HEK293 (cell line): ENCODE measurements around the gene DDX10.
A peak's percentile ranks its signal among the peaks of the same experiment; 100 is the strongest.

ENCODE experiments used
- CTCF ChIA-PET: fragments of 350-600 bp; formaldehyde crosslinking; extraction: SDS; loops from one replicate; lab custom pipeline; 2021; ENCODE audit warnings: antibody characterized with exemption; lab: Yijun Ruan, JAX
- POLR2A ChIA-PET: fragments of 300-600 bp; formaldehyde crosslinking; extraction: SDS; loops from one replicate; lab custom pipeline; 2020; ENCODE audit warnings: antibody characterized with exemption, inconsistent platforms; lab: Yijun Ruan, JAX
- H3K27ac ChIP-seq: fragments of 200-500 bp; sonication (Bioruptor generic); 2 replicates; pipeline ENCODE4 v1.5.1; 2014; ENCODE audit warnings: low read depth, low read length, control low read depth, inconsistent platforms; ENCODE audit errors: extremely low read depth
- H3K36me3 ChIP-seq, 2 experiments: fragments of 200-500 bp in 1 of 2; sonication (Bioruptor generic) in 1 of 2; 1 replicate in 1 of 2; 2 replicates in 1 of 2; pipeline ENCODE4 v1.5.1; 2014 to 2017; ENCODE audit warnings: inconsistent platforms in 2 of 2, low read length in 2 of 2; ENCODE audit not compliant: control insufficient read depth in 2 of 2, insufficient read depth in 1 of 2
- H3K4me1 ChIP-seq: fragments of 200-500 bp; sonication (Bioruptor generic); 2 replicates; pipeline ENCODE4 v1.5.1; 2014; ENCODE audit warnings: mild to moderate bottlenecking, low read length, inconsistent platforms; ENCODE audit not compliant: control insufficient read depth, insufficient read depth
- H3K4me3 ChIP-seq: 2 replicates; pipeline ENCODE4 v1.5.1; 2011; ENCODE audit warnings: low read depth, mild to moderate bottlenecking, control low read depth, low read length, moderate library complexity
- H3K9me3 ChIP-seq: fragments of 200-500 bp; sonication (Bioruptor generic); 2 replicates; pipeline ENCODE4 v1.5.1; 2014; ENCODE audit warnings: low read depth, low read length, inconsistent platforms; ENCODE audit not compliant: control insufficient read depth, insufficient read depth
- GFI1B ChIP-seq: fragments of 450-650 bp; formaldehyde crosslinking; IDR thresholded peaks from 2 replicates; pipeline ENCODE4 v1.5.1; 2016; ENCODE audit warnings: missing biosample characterization, missing genetic modification characterization
- GLIS2 ChIP-seq: fragments of 450-650 bp; formaldehyde crosslinking; IDR thresholded peaks from 2 replicates; pipeline ENCODE4 v1.5.1; 2016; ENCODE audit warnings: missing biosample characterization, missing genetic modification characterization
- KLF1 ChIP-seq: fragments of 450-650 bp; formaldehyde crosslinking; IDR thresholded peaks from 2 replicates; pipeline ENCODE4 v1.5.1; 2016; ENCODE audit warnings: missing biosample characterization, missing genetic modification characterization
- KLF7 ChIP-seq: fragments of 450-650 bp; formaldehyde crosslinking; IDR thresholded peaks from 2 replicates; pipeline ENCODE4 v1.5.1; 2016; ENCODE audit warnings: missing biosample characterization, missing genetic modification characterization, borderline replicate concordance
- PRDM1 ChIP-seq: fragments of 450-650 bp; formaldehyde crosslinking; IDR thresholded peaks from 2 replicates; pipeline ENCODE4; 2016; ENCODE audit warnings: missing biosample characterization, missing genetic modification characterization
- ZBTB48 ChIP-seq: fragments of 450-650 bp; formaldehyde crosslinking; IDR thresholded peaks from 2 replicates; pipeline ENCODE4 v1.5.1; 2016; ENCODE audit warnings: missing biosample characterization, missing genetic modification characterization
- ZFP69B ChIP-seq: fragments of 450-650 bp; formaldehyde crosslinking; IDR thresholded peaks from 2 replicates; pipeline ENCODE4 v1.5.1; 2016; ENCODE audit warnings: missing biosample characterization, missing genetic modification characterization
- ZNF169 ChIP-seq: fragments of 450-650 bp; formaldehyde crosslinking; IDR thresholded peaks from 2 replicates; pipeline ENCODE4 v1.5.1; 2016; ENCODE audit warnings: missing biosample characterization, missing genetic modification characterization
- ZNF184 ChIP-seq: fragments of 450-650 bp; IDR thresholded peaks from 2 replicates; pipeline ENCODE4 v1.5.1; 2018; ENCODE audit warnings: missing biosample characterization, mild to moderate bottlenecking, missing genetic modification characterization
- ZNF302 ChIP-seq: fragments of 450-650 bp; formaldehyde crosslinking; IDR thresholded peaks from 2 replicates; pipeline ENCODE4 v1.5.1; 2016; ENCODE audit warnings: missing biosample characterization, missing genetic modification characterization, low read depth
- ZNF366 ChIP-seq: fragments of 450-650 bp; formaldehyde crosslinking; conservative IDR thresholded peaks from 2 replicates; pipeline ENCODE4 v1.5.1; 2016; ENCODE audit warnings: missing biosample characterization, missing genetic modification characterization
- ZNF394 ChIP-seq: fragments of 450-650 bp; formaldehyde crosslinking; IDR thresholded peaks from 2 replicates; pipeline ENCODE4 v1.5.1; 2016; ENCODE audit warnings: missing biosample characterization, missing genetic modification characterization, mild to moderate bottlenecking, moderate library complexity, borderline replicate concordance
- ZNF416 ChIP-seq: fragments of 450-650 bp; formaldehyde crosslinking; IDR thresholded peaks from 2 replicates; pipeline ENCODE4 v1.5.1; 2016; ENCODE audit warnings: missing biosample characterization, missing genetic modification characterization
- ZNF544 ChIP-seq: fragments of 450-650 bp; formaldehyde crosslinking; IDR thresholded peaks from 2 replicates; pipeline ENCODE4 v1.5.0; 2017; ENCODE audit warnings: missing biosample characterization, missing genetic modification characterization
- ZNF629 ChIP-seq: fragments of 450-650 bp; formaldehyde crosslinking; IDR thresholded peaks from 2 replicates; pipeline ENCODE4 v1.5.1; 2017; ENCODE audit warnings: missing biosample characterization, missing genetic modification characterization
- ZNF654 ChIP-seq: fragments of 450-650 bp; formaldehyde crosslinking; IDR thresholded peaks from 2 replicates; pipeline ENCODE4 v1.5.1; 2016; ENCODE audit warnings: low read depth, missing biosample characterization, missing genetic modification characterization
- ZXDB ChIP-seq: fragments of 450-650 bp; formaldehyde crosslinking; IDR thresholded peaks from 2 replicates; pipeline ENCODE4 v1.5.1; 2016; ENCODE audit warnings: missing biosample characterization, missing genetic modification characterization
- TF ChIP-seq, protein P1 (sequence below): fragments of 450-650 bp; formaldehyde crosslinking; IDR thresholded peaks from 2 replicates; pipeline ENCODE4 v1.5.1; 2016; ENCODE audit warnings: missing biosample characterization, missing genetic modification characterization
- TF ChIP-seq, protein P2 (sequence below): sonication (generic); formaldehyde crosslinking; IDR thresholded peaks from 2 replicates; pipeline ENCODE4 v1.8.1; 2022; ENCODE audit warnings: mild to moderate bottlenecking, moderate library complexity, missing genetic modification reagents
- TF ChIP-seq, protein P3 (sequence below): fragments of 450-650 bp; formaldehyde crosslinking; optimal IDR thresholded peaks from 2 replicates; pipeline ENCODE3; 2016; ENCODE audit warnings: missing biosample characterization, mild to moderate bottlenecking, missing genetic modification characterization
- TF ChIP-seq, protein P4 (sequence below): fragments of 450-650 bp; formaldehyde crosslinking; IDR thresholded peaks from 2 replicates; pipeline ENCODE4 v1.5.1; 2017; ENCODE audit warnings: missing biosample characterization, missing genetic modification characterization
- TF ChIP-seq, protein P5 (sequence below): fragments of 450-650 bp; formaldehyde crosslinking; IDR thresholded peaks from 2 replicates; pipeline ENCODE4 v1.5.1; 2016; ENCODE audit warnings: missing biosample characterization, missing genetic modification characterization
- TF ChIP-seq, protein P6 (sequence below): fragments of 450-650 bp; formaldehyde crosslinking; IDR thresholded peaks from 2 replicates; pipeline ENCODE4 v1.5.1; 2016; ENCODE audit warnings: missing biosample characterization, missing genetic modification characterization

The DDX10 gene

DNA sequence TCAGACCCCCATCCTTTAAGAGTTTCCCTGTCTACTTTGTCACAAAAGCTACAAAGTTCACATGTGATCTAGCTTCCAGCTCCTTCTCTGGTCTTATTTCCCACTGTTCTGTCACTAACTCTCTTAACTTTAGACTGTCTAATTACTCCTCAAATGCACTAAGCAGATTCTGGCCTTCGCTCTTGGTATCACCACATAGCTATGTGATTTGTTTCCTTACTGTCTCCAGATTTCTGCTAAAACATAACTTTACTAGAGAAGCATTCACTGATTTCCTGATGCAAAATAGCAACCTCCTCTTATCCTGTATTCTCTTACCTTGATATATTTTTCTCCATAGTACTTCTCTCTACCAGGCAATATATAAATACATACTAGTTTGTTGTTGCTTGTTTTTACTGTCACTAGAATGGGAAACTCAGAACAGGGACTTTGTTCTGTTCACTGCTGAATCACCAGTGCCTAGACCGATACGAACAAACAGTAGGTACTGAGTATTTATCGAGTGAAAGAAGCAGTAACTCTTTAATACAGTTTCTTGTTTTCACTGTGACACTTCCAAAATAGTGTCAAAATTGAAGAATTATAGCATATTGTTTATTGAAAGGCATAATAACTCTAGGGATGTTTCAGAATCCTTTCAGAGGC lies 205.6 kb downstream of the DDX10 start:
- H3K4me1 ChIP-seq = no peaks in the 10 kb centered on the region; the same call in 1 of the 2 replicates
- TF ChIP-seq, protein P1, sequence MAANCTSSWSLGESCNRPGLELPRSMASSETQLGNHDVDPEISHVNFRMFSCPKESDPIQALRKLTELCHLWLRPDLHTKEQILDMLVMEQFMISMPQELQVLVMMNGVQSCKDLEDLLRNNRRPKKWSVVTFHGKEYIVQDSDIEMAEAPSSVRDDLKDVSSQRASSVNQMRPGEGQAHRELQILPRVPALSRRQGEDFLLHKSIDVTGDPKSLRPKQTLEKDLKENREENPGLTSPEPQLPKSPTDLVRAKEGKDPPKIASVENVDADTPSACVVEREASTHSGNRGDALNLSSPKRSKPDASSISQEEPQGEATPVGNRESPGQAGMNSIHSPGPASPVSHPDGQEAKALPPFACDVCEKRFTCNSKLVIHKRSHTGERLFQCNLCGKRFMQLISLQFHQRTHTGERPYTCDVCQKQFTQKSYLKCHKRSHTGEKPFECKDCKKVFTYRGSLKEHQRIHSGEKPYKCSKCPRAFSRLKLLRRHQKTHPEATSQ (tag by site-specific recombination) = no peak
- TF ChIP-seq, protein P2, sequence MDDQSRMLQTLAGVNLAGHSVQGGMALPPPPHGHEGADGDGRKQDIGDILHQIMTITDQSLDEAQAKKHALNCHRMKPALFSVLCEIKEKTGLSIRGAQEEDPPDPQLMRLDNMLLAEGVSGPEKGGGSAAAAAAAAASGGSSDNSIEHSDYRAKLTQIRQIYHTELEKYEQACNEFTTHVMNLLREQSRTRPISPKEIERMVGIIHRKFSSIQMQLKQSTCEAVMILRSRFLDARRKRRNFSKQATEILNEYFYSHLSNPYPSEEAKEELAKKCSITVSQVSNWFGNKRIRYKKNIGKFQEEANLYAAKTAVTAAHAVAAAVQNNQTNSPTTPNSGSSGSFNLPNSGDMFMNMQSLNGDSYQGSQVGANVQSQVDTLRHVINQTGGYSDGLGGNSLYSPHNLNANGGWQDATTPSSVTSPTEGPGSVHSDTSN (CRISPR knock-in tag) = no peak
- no peak for TF ChIP-seq ZFP69B (tag by site-specific recombination)
- TF ChIP-seq, protein P3, sequence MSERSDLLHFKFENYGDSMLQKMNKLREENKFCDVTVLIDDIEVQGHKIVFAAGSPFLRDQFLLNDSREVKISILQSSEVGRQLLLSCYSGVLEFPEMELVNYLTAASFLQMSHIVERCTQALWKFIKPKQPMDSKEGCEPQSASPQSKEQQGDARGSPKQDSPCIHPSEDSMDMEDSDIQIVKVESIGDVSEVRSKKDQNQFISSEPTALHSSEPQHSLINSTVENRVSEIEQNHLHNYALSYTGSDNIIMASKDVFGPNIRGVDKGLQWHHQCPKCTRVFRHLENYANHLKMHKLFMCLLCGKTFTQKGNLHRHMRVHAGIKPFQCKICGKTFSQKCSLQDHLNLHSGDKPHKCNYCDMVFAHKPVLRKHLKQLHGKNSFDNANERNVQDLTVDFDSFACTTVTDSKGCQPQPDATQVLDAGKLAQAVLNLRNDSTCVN (tag by site-specific recombination) = no peak
- TF ChIP-seq ZNF302 (tag by site-specific recombination) = no peak
- TF ChIP-seq ZXDB = no peak
- no peaks in the 10 kb centered on the region for H3K9me3 ChIP-seq
- H3K4me3 ChIP-seq = no peak overlapping the region
- H3K27ac ChIP-seq = no peak overlapping the region
- H3K36me3 ChIP-seq = no peaks in the 10 kb centered on the region
- ChIA-PET CTCF (interaction anchor here (0.7 to 2.8 kb wide), 4 partner anchors 8 to 173 kb away, joined by 3 to 20 read pairs (median 4); no protein-coding TSS in a partner anchor), POLR2A (no interaction called here)

DNA sequence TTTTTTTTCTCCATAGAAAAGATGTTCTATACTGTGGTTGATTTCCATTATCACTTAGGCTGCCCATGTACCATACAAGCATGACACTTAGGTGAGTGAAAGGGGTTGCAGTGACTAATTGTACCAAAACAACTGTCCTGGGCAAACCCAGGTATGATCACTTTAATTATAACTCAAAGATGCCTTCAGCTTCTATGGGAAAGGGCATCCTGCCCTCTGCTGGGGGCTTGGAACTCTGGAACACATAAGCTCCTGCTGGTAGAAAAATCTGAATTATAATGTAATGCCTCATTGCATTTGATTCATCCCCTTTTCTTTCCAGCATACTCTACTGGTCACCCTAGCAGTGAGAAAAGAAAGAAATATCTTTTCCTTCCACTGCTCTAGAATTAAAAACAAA lies 206.3 kb downstream of the DDX10 start:
- no peak overlapping the region for H3K4me3 ChIP-seq
- H3K9me3 ChIP-seq = no peaks in the 10 kb centered on the region
- TF ChIP-seq GFI1B (tag by site-specific recombination) (no peak), ZNF654 (tag by site-specific recombination) (peak; percentile 63), ZNF184 (tag by site-specific recombination) (no peak)
- no peak overlapping the region for H3K27ac ChIP-seq
- H3K36me3 ChIP-seq = no peaks in the 10 kb centered on the region
- ChIA-PET CTCF (interaction anchor here (0.5 to 2.8 kb wide), 5 partner anchors 8 to 1079 kb away, joined by 3 to 20 read pairs (median 4); no protein-coding TSS in a partner anchor), POLR2A (no interaction called here)
- H3K4me1 ChIP-seq = no peaks in the 10 kb centered on the region; the same call in 1 of the 2 replicates

DNA sequence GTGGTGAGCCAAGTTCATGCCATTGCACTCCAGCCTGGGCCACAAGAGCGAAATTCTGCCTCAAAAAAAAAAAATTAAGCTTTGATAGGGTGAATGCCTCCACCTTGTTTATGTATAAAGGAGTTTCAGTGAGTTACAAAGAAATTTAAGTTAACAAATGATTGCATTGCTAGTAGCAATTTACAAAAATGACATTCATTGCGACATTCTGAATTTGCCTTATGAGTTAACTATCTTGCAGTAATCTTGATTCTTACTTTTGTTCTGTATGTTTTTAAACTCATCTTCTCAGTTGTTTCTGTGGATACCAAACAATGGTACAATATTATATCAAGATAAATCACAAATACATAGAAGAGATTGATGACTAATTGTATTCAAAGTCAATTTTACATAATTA lies 207.0 kb downstream of the DDX10 start:
- POLR2A ChIA-PET = interaction anchor here (0.6 kb wide), 1 partner anchor 174 kb away, joined by 3 read pairs; no protein-coding TSS in a partner anchor
- Histone ChIP-seq H3K4me3 (no peak overlapping the region), H3K36me3 (no peaks in the 10 kb centered on the region), H3K9me3 (no peaks in the 10 kb centered on the region), H3K4me1 (no peaks in the 10 kb centered on the region; the same call in 1 of the 2 replicates), H3K27ac (no peak overlapping the region)
- CTCF ChIA-PET = interaction anchor here (0.5 to 2.8 kb wide), 3 partner anchors 17 to 1078 kb away, joined by 3 to 20 read pairs (median 4); no protein-coding TSS in a partner anchor
- TF ChIP-seq GLIS2 (tag by site-specific recombination) (no peak), ZBTB48 (tag by site-specific recombination) (no peak), KLF1 (tag by site-specific recombination) (no peak), ZNF629 (tag by site-specific recombination) (no peak), KLF7 (tag by site-specific recombination) (no peak), PRDM1 (tag by site-specific recombination) (no peak), ZNF366 (tag by site-specific recombination) (no peak), ZNF394 (no peak), ZNF169 (tag by site-specific recombination) (no peak), ZNF544 (tag by site-specific recombination) (no peak), ZNF416 (tag by site-specific recombination) (no peak)
- TF ChIP-seq, protein P4, sequence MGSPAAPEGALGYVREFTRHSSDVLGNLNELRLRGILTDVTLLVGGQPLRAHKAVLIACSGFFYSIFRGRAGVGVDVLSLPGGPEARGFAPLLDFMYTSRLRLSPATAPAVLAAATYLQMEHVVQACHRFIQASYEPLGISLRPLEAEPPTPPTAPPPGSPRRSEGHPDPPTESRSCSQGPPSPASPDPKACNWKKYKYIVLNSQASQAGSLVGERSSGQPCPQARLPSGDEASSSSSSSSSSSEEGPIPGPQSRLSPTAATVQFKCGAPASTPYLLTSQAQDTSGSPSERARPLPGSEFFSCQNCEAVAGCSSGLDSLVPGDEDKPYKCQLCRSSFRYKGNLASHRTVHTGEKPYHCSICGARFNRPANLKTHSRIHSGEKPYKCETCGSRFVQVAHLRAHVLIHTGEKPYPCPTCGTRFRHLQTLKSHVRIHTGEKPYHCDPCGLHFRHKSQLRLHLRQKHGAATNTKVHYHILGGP = no peak
- TF ChIP-seq, protein P5, sequence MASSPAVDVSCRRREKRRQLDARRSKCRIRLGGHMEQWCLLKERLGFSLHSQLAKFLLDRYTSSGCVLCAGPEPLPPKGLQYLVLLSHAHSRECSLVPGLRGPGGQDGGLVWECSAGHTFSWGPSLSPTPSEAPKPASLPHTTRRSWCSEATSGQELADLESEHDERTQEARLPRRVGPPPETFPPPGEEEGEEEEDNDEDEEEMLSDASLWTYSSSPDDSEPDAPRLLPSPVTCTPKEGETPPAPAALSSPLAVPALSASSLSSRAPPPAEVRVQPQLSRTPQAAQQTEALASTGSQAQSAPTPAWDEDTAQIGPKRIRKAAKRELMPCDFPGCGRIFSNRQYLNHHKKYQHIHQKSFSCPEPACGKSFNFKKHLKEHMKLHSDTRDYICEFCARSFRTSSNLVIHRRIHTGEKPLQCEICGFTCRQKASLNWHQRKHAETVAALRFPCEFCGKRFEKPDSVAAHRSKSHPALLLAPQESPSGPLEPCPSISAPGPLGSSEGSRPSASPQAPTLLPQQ (tag by site-specific recombination) = no peak
- TF ChIP-seq, protein P6, sequence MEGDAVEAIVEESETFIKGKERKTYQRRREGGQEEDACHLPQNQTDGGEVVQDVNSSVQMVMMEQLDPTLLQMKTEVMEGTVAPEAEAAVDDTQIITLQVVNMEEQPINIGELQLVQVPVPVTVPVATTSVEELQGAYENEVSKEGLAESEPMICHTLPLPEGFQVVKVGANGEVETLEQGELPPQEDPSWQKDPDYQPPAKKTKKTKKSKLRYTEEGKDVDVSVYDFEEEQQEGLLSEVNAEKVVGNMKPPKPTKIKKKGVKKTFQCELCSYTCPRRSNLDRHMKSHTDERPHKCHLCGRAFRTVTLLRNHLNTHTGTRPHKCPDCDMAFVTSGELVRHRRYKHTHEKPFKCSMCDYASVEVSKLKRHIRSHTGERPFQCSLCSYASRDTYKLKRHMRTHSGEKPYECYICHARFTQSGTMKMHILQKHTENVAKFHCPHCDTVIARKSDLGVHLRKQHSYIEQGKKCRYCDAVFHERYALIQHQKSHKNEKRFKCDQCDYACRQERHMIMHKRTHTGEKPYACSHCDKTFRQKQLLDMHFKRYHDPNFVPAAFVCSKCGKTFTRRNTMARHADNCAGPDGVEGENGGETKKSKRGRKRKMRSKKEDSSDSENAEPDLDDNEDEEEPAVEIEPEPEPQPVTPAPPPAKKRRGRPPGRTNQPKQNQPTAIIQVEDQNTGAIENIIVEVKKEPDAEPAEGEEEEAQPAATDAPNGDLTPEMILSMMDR (tag by site-specific recombination) = no peak
